Measurements from ENCODE around the gene LAMA3.

The LAMA3 gene

GRCh38 chr18:23941791-23942190, 252.5 kb downstream of the LAMA3 start:
- DNase-seq (ENCODE audit: low read depth) = no peak

GRCh38 chr18:23943104-23943503, 253.9 kb downstream of the LAMA3 start:
- DNase-seq (ENCODE audit: low read depth) = no peak

- peak; percentile 98 for DNase-seq (ENCODE audit: low read depth)
These were observed 254.8 kb downstream of the LAMA3 start for GRCh38 chr18:23943903-23944624.

GRCh38 chr18:23945416-23946079, 256.3 kb downstream of the LAMA3 start:
- DNase-seq (ENCODE audit: low read depth) = no peak

- DNase-seq (ENCODE audit: low read depth) = no peak
These were observed 260.6 kb downstream of the LAMA3 start for GRCh38 chr18:23949863-23950262.

GRCh38 chr18:23950644-23951043, 261.4 kb downstream of the LAMA3 start:
- DNase-seq (ENCODE audit: low read depth) = no peak

GRCh38 chr18:23951206-23951605, 262.0 kb downstream of the LAMA3 start:
- DNase-seq (ENCODE audit: low read depth) = no peak

GRCh38 chr18:23953984-23954383, 264.7 kb downstream of the LAMA3 start:
- no peak for DNase-seq (ENCODE audit: low read depth)

- DNase-seq (ENCODE audit: low read depth) = no peak
These were observed 267.2 kb downstream of the LAMA3 start for GRCh38 chr18:23956483-23956882.

- no peak for DNase-seq (ENCODE audit: low read depth)
These were observed 268.8 kb downstream of the LAMA3 start for GRCh38 chr18:23958036-23958435.

- no peak for DNase-seq (ENCODE audit: low read depth)
These were observed 274.4 kb downstream of the LAMA3 start for GRCh38 chr18:23963443-23964165.

GRCh38 chr18:23964282-23965238, 275.3 kb downstream of the LAMA3 start:
- no peak for DNase-seq (ENCODE audit: low read depth)

- no peak for DNase-seq (ENCODE audit: low read depth)
These were observed 277.7 kb downstream of the LAMA3 start for GRCh38 chr18:23966909-23967308.

- no peak for DNase-seq (ENCODE audit: low read depth)
These were observed 278.3 kb downstream of the LAMA3 start for GRCh38 chr18:23967321-23968089.

GRCh38 chr18:23968638-23969604, 279.7 kb downstream of the LAMA3 start:
- DNase-seq (ENCODE audit: low read depth) = no peak

GRCh38 chr18:23969664-23970063, 280.4 kb downstream of the LAMA3 start:
- no peak for DNase-seq (ENCODE audit: low read depth)

GRCh38 chr18:23970161-23971096, 281.2 kb downstream of the LAMA3 start:
- DNase-seq (ENCODE audit: low read depth) = no peak

- no peak for DNase-seq (ENCODE audit: low read depth)
These were observed 281.8 kb downstream of the LAMA3 start for GRCh38 chr18:23971097-23971440.

- DNase-seq (ENCODE audit: low read depth) = no peak
These were observed 282.5 kb downstream of the LAMA3 start for GRCh38 chr18:23971666-23972230.
